ENCODE data around the gene ABCG1. TPM values are rescaled to one million over a fixed set of nuclear protein-coding genes. Genes with fewer than 3 reads are reported as not detected.

ABCG1 gene
- 10 to 100 TPM; 10.6 to 26.2 (median 23.7) TPM for total RNA-seq

- no peaks in the 10 kb centered on the region for H3K36me3 ChIP-seq
- no peaks in the 10 kb centered on the region for H3K27me3 ChIP-seq
- no peaks in the 10 kb centered on the region for H3K9me3 ChIP-seq
- peak within 1 kb of the TSS; percentile 73 to 82 (median 73) for H3K4me3 ChIP-seq
- peaks cover 0 to 4% of the 10 kb centered on the region in 2 donors for H3K4me1 ChIP-seq
- intact Hi-C loops (cut with DNase I; ENCODE audit: low total_unique reads): no loop called here
- TF ChIP-seq CTCF (IDR thresholded peaks at IDR 0.05) (no peak), POLR2A (IDR thresholded peaks at IDR 0.05) (no peak), POLR2AphosphoS5 (IDR thresholded peaks at IDR 0.05) (no peak)
- H3K27ac ChIP-seq: peak within 1 kb of the TSS; percentile 75 to 85
- DNase-seq (ENCODE audit: low spot score in 2 of 2): no peak
These were observed at the start of gene ABCG1 for GRCh38 chr21:42218836-42219605. ABCG1 (plus strand) TSS chr21:42219140; CDS start chr21:42219263, 123 bp downstream.

DNA sequence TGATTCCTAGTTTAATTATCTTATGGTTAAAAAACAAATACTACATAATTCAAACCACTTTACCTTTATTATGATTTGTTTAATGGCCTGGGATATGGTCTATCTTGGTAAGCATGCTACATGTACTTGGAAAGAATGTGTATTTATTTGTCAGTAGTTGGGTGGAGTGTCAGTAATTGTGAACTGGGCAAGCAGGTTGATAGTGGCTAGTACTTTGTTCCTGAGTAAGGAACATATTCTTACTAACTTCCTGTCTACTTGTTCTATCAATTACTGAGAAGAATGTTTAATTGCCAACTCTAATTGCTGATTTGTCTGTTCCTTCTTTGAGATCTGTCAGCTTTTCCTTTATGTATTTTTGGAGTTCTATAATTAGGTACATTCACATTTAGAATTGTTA, 49.2 kb upstream of the ABCG1 start:
- Histone ChIP-seq H3K9me3 (no peaks in the 10 kb centered on the region), H3K36me3 (no peaks in the 10 kb centered on the region), H3K27me3 (no peaks in the 10 kb centered on the region), H3K4me1 (peaks cover 0 to 5% of the 10 kb centered on the region in 2 donors), H3K27ac (no peak overlapping the region), H3K4me3 (no peak overlapping the region)
- no peak for DNase-seq (ENCODE audit: low spot score in 2 of 2)
- intact Hi-C loops (cut with DNase I; ENCODE audit: low total_unique reads): no loop called here
- TF ChIP-seq POLR2AphosphoS5 (IDR thresholded peaks at IDR 0.05): no peak
- TF ChIP-seq CTCF (IDR thresholded peaks at IDR 0.05): no peak
- no peak for TF ChIP-seq POLR2A (IDR thresholded peaks at IDR 0.05)

- no peak for TF ChIP-seq POLR2A (IDR thresholded peaks at IDR 0.05)
- Histone ChIP-seq H3K27me3 (no peaks in the 10 kb centered on the region), H3K9me3 (no peaks in the 10 kb centered on the region), H3K36me3 (no peaks in the 10 kb centered on the region), H3K27ac (peak overlapping the region; percentile 56 to 75), H3K4me1 (peaks cover 0 to 5% of the 10 kb centered on the region in 2 donors), H3K4me3 (no peak overlapping the region)
- peak; percentile 39 to 52 for DNase-seq (ENCODE audit: low spot score in 2 of 2)
- intact Hi-C loops (cut with DNase I; ENCODE audit: low total_unique reads): no loop called here
These were observed 47.6 kb upstream of the ABCG1 start for GRCh38 chr21:42171091-42172053.

DNA sequence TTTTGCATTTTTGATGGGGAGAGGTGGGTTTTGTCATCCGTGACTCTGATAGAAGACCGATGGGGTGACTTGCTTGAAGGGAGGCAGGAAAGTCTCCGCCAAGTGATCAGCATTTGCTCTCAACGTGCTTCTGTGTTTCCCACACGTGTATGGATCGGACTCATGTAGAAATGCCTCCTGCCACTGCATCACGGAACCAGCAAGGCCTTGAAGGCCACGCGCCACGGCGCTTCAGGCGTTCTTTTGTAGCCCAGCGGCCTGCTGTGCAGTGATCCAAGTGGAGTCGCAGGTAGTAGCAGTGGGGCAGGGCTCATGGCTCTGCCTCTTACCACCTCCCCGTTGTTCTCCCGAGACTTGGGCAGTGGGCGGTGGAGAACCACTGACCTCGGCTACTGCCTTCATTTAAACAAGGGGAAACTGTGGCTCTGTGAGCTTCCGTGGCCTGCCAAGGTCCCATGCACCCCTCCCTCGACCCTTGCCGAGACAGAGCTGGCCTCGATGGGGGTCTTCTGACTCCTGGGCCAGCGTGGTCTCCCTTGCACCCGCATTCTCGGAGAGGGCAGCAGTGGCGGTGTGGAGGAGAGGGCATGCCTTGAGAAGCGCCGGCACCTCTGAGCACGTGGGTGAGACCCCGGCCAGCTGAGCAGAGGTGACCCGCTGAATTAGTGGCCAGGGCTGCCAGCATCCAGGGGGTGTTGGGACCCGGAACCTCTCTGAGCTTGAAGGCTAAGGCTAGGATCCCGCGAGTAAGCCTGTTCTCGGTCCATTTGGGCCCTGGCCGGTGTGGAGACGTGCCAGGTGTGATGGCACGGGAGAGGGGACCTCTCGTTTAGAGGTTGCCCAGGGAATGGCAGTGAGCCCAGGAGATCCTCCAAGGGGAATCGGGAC, 46.1 kb upstream of the ABCG1 start:
- intact Hi-C loops (cut with DNase I; ENCODE audit: low total_unique reads): no loop called here
- no peak for DNase-seq (ENCODE audit: low spot score in 2 of 2)

More for the DNA sequence above, 46.1 kb upstream of the ABCG1 start:
- Histone ChIP-seq H3K4me1 (peaks cover 0 to 5% of the 10 kb centered on the region in 2 donors), H3K27me3 (no peaks in the 10 kb centered on the region), H3K27ac (no peak overlapping the region), H3K9me3 (no peaks in the 10 kb centered on the region), H3K36me3 (no peaks in the 10 kb centered on the region), H3K4me3 (no peak overlapping the region)
- no peak for TF ChIP-seq POLR2AphosphoS5 (IDR thresholded peaks at IDR 0.05)
- TF ChIP-seq CTCF (IDR thresholded peaks at IDR 0.05): no peak
